SK-N-SH treated with all-trans-retinoic acid at 6 μM for 48 hours (cell line): ENCODE data around the gene IGF1R.

Experiments used
- ATAC-seq: fragments of 200-7000 bp; cut with Tn5 transposase; 3 replicates; pipeline ENCODE4 v1.9.1; 2020; ENCODE audit warnings: mild to moderate bottlenecking, moderate library complexity
- ARNTL ChIP-seq: fragments of 450-650 bp; formaldehyde crosslinking; IDR thresholded peaks from 2 replicates; pipeline ENCODE4 v1.5.0; 2020; ENCODE audit warnings: low read depth, mild to moderate bottlenecking, moderate library complexity, borderline replicate concordance
- BACH2 ChIP-seq: fragments of 250-450 bp; sonication (Bioruptor Pico); IDR thresholded peaks from 2 replicates; pipeline ENCODE4 v1.9.0; 2021; ENCODE audit warnings: mild to moderate bottlenecking, borderline replicate concordance
- CSRNP3 ChIP-seq: fragments of 250-450 bp; sonication (Bioruptor Pico); IDR thresholded peaks from 2 replicates; pipeline ENCODE4 v1.5.1; 2021; ENCODE audit warnings: mild to moderate bottlenecking, moderate library complexity
- ISL1 ChIP-seq: fragments of 250-450 bp; sonication (Bioruptor Pico); IDR thresholded peaks from 2 replicates; pipeline ENCODE4 v2.1.2; 2022; ENCODE audit warnings: mild to moderate bottlenecking, moderate library complexity
- OSR1 ChIP-seq: fragments of 250-450 bp; sonication (Bioruptor Pico); IDR thresholded peaks from 2 replicates; pipeline ENCODE4 v1.8.0; 2022; ENCODE audit warnings: moderate library complexity, mild to moderate bottlenecking, inconsistent platforms
- PPARA ChIP-seq: fragments of 250-450 bp; sonication (Bioruptor Pico); IDR thresholded peaks from 2 replicates; pipeline ENCODE4 v1.5.0; 2020; ENCODE audit warnings: mild to moderate bottlenecking, borderline replicate concordance
- RARB ChIP-seq: fragments of 250-450 bp; sonication (Bioruptor Pico); IDR thresholded peaks from 2 replicates; pipeline ENCODE4 v1.8.0; 2021; ENCODE audit warnings: mild to moderate bottlenecking, moderate library complexity
- SNAI2 ChIP-seq: fragments of 250-450 bp; sonication (Bioruptor Pico); IDR thresholded peaks from 2 replicates; pipeline ENCODE4 v1.5.0; 2020; ENCODE audit warnings: mild to moderate bottlenecking, moderate library complexity
- TCF4 ChIP-seq: fragments of 250-450 bp; sonication (Bioruptor Pico); IDR thresholded peaks from 2 replicates; pipeline ENCODE4 v1.8.0; 2021; ENCODE audit warnings: mild to moderate bottlenecking, moderate library complexity, borderline replicate concordance
- TOX ChIP-seq: fragments of 250-450 bp; sonication (Bioruptor Pico); IDR thresholded peaks from 2 replicates; pipeline ENCODE4 v1.8.0; 2021; ENCODE audit warnings: mild to moderate bottlenecking, moderate library complexity, borderline replicate concordance
- ZC3H10 ChIP-seq: fragments of 250-450 bp; sonication (Bioruptor Pico); IDR thresholded peaks from 2 replicates; pipeline ENCODE4 v1.5.1; 2021; ENCODE audit warnings: mild to moderate bottlenecking, moderate library complexity
- ZFP3 ChIP-seq: fragments of 250-450 bp; sonication (Bioruptor Pico); IDR thresholded peaks from 2 replicates; pipeline ENCODE4 v1.5.0; 2020; ENCODE audit warnings: mild to moderate bottlenecking, moderate library complexity
- ZFP30 ChIP-seq: fragments of 450-650 bp; formaldehyde crosslinking; IDR thresholded peaks from 2 replicates; pipeline ENCODE4 v1.5.0; 2022; ENCODE audit warnings: mild to moderate bottlenecking, moderate library complexity
- ZNF565 ChIP-seq: fragments of 450-650 bp; formaldehyde crosslinking; conservative IDR thresholded peaks from 2 replicates; pipeline ENCODE4 v1.5.0; 2020; ENCODE audit warnings: low read depth, mild to moderate bottlenecking, moderate library complexity
- ZNF70 ChIP-seq: fragments of 450-650 bp; formaldehyde crosslinking; IDR thresholded peaks from 2 replicates; pipeline ENCODE4 v1.5.0; 2020; ENCODE audit warnings: mild to moderate bottlenecking, moderate library complexity
- ZNF8 ChIP-seq: fragments of 450-650 bp; formaldehyde crosslinking; IDR thresholded peaks from 2 replicates; pipeline ENCODE4 v1.5.0; 2020; ENCODE audit warnings: mild to moderate bottlenecking, moderate library complexity
- TF ChIP-seq, protein P1 (sequence below): fragments of 250-450 bp; sonication (Bioruptor Pico); IDR thresholded peaks from 2 replicates; pipeline ENCODE4 v1.8.0; 2020; ENCODE audit warnings: mild to moderate bottlenecking, moderate library complexity, borderline replicate concordance
- TF ChIP-seq, protein P2 (sequence below): fragments of 250-450 bp; sonication (Bioruptor Pico); IDR thresholded peaks from 2 replicates; pipeline ENCODE4 v1.5.1; 2020; ENCODE audit warnings: low read depth, mild to moderate bottlenecking, moderate library complexity
- TF ChIP-seq, protein P3 (sequence below): fragments of 250-450 bp; sonication (Bioruptor Pico); IDR thresholded peaks from 2 replicates; pipeline ENCODE4 v1.8.0; 2021; ENCODE audit warnings: low read depth, mild to moderate bottlenecking, moderate library complexity, borderline replicate concordance

Gene IGF1R

GRCh38 chr15:98722645-98723044, 74.3 kb downstream of the IGF1R start:
- ATAC-seq: no peak
- TF ChIP-seq SNAI2 (no peak), BACH2 (CRISPR knock-in tag) (no peak), TOX (CRISPR knock-in tag) (no peak), ZNF565 (no peak), OSR1 (CRISPR knock-in tag) (no peak), ZC3H10 (CRISPR knock-in tag) (no peak), ZNF70 (CRISPR knock-in tag) (no peak), TCF4 (CRISPR knock-in tag) (no peak), ZFP30 (CRISPR knock-in tag) (no peak), ZNF8 (CRISPR knock-in tag) (no peak), ZFP3 (CRISPR knock-in tag) (no peak), RARB (CRISPR knock-in tag) (no peak), ARNTL (no peak)
- TF ChIP-seq, protein P1, sequence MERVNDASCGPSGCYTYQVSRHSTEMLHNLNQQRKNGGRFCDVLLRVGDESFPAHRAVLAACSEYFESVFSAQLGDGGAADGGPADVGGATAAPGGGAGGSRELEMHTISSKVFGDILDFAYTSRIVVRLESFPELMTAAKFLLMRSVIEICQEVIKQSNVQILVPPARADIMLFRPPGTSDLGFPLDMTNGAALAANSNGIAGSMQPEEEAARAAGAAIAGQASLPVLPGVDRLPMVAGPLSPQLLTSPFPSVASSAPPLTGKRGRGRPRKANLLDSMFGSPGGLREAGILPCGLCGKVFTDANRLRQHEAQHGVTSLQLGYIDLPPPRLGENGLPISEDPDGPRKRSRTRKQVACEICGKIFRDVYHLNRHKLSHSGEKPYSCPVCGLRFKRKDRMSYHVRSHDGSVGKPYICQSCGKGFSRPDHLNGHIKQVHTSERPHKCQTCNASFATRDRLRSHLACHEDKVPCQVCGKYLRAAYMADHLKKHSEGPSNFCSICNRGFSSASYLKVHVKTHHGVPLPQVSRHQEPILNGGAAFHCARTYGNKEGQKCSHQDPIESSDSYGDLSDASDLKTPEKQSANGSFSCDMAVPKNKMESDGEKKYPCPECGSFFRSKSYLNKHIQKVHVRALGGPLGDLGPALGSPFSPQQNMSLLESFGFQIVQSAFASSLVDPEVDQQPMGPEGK (CRISPR knock-in tag): no peak
- TF ChIP-seq, all 23 proteins: peak for 0

DNA sequence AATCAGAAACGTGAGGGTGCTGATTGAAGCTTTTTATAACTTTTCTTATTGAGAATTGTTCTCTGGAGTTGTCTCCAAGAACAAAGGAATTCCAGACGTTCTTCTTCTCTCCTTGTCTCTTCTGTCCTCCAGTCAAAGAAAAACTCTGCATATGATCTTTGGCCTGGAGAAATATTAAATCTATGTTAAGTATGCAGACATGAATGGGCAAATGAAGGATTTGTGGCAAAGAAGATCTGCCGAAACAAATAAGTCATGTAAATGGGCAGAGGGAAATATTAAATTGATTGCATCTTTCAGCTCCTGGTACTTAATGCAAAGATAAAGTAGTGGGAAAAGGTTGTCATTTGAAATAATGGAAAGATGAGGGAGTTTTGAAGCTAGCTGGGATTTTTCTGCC, 74.9 kb downstream of the IGF1R start:
- peak; percentile 66 for TF ChIP-seq ISL1 (CRISPR knock-in tag)
- TF ChIP-seq, protein P2, sequence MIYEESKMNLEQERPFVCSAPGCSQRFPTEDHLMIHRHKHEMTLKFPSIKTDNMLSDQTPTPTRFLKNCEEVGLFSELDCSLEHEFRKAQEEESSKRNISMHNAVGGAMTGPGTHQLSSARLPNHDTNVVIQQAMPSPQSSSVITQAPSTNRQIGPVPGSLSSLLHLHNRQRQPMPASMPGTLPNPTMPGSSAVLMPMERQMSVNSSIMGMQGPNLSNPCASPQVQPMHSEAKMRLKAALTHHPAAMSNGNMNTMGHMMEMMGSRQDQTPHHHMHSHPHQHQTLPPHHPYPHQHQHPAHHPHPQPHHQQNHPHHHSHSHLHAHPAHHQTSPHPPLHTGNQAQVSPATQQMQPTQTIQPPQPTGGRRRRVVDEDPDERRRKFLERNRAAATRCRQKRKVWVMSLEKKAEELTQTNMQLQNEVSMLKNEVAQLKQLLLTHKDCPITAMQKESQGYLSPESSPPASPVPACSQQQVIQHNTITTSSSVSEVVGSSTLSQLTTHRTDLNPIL: no peak
- ATAC-seq: no peak

DNA sequence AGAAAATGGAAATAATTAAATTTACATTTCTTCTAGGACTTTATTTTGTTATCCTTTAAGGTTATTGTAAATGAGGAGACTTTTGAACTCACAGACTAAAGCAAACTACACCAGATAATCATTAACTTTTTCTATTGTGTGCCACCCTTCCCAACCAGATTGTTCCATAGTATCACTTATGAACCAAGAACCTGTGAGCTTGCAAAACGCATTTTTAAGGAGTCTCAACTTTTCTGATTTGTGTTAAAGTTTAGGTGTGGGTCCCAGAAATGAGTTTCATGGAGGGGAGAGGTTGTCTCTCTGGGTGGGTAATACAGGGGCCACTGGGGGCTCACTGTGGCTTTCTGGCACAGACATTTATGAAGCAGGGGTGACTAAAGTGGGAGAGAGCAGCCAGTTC, 75.7 kb downstream of the IGF1R start:
- no peak for ATAC-seq
- no peak for TF ChIP-seq ZNF8 (CRISPR knock-in tag)
- no peak for TF ChIP-seq TCF4 (CRISPR knock-in tag)
- no peak for TF ChIP-seq PPARA (CRISPR knock-in tag)
- TF ChIP-seq SNAI2: no peak

GRCh38 chr15:98724494-98724893, 76.2 kb downstream of the IGF1R start:
- TF ChIP-seq CSRNP3 (no peak), BACH2 (CRISPR knock-in tag) (no peak), PPARA (CRISPR knock-in tag) (no peak), RARB (CRISPR knock-in tag) (no peak), ISL1 (CRISPR knock-in tag) (no peak), OSR1 (CRISPR knock-in tag) (no peak), ZC3H10 (CRISPR knock-in tag) (no peak)
- TF ChIP-seq, protein P3, sequence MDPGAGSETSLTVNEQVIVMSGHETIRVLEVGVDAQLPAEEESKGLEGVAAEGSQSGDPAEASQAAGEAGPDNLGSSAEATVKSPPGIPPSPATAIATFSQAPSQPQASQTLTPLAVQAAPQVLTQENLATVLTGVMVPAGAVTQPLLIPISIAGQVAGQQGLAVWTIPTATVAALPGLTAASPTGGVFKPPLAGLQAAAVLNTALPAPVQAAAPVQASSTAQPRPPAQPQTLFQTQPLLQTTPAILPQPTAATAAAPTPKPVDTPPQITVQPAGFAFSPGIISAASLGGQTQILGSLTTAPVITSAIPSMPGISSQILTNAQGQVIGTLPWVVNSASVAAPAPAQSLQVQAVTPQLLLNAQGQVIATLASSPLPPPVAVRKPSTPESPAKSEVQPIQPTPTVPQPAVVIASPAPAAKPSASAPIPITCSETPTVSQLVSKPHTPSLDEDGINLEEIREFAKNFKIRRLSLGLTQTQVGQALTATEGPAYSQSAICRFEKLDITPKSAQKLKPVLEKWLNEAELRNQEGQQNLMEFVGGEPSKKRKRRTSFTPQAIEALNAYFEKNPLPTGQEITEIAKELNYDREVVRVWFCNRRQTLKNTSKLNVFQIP (CRISPR knock-in tag): no peak
- TF ChIP-seq, protein P2: no peak
- no peak for ATAC-seq

DNA sequence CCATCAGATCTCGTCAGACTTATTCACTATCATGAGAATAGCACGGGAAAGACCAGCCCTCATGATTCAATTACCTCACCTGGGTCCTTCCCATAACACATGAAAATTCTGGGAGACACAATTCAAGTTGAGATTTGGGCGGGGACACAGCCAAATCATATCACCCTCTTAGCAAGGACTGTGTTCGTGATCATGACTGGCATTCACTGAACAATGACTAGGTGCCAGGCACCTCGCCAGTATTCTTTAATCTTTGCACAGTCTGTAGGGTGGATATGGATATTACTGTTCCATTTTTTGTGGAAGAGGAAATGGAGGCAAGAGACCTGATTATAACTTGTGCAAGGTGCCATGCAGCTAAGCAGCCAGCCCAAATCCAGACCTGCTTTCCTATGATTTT, 77.5 kb downstream of the IGF1R start:
- ATAC-seq: no peak
- TF ChIP-seq BACH2 (CRISPR knock-in tag): no peak
- TF ChIP-seq, protein P3 (CRISPR knock-in tag): no peak
- no peak for TF ChIP-seq ZFP3 (CRISPR knock-in tag)
- no peak for TF ChIP-seq SNAI2
- TF ChIP-seq, protein P1 (CRISPR knock-in tag): no peak
- TF ChIP-seq ZFP30 (CRISPR knock-in tag): no peak
- no peak for TF ChIP-seq PPARA (CRISPR knock-in tag)
- TF ChIP-seq ZNF8 (CRISPR knock-in tag): no peak
